ENCODE measurements around the gene C16orf86. TPM values are rescaled to one million over a fixed set of nuclear protein-coding genes. Genes with fewer than 3 reads are reported as not detected.

C16orf86 gene
- total RNA-seq, 1 experiment from 2014 or later = 0.79 TPM

GRCh38 chr16:67637625-67638024 lies 29.0 kb upstream of the C16orf86 start:
- Histone ChIP-seq H3K9me3 (ENCODE audit: control insufficient read depth in 1 of 2, insufficient read depth in 1 of 2, low read depth in 1 of 2, low read length in 2 of 2) (no peaks in the 10 kb centered on the region), H2AFZ (ENCODE audit: low read depth, low read length, poor library complexity, severe bottlenecking) (no peak overlapping the region), H3K4me3 (replicated peaks in 1 of 2; ENCODE audit: low read depth in 1 of 2, low read length in 2 of 2) (no peak overlapping the region), H3K9me2 (ENCODE audit: insufficient read depth) (no peaks in the 10 kb centered on the region), H4K20me1 (ENCODE audit: insufficient read depth) (peaks cover 4% of the 10 kb centered on the region; the same call in 1 of the 2 replicates), H3K9ac (ENCODE audit: low read length) (no peak overlapping the region), H3K27me3 (ENCODE audit: insufficient read depth, low read length) (no peaks in the 10 kb centered on the region), H3K4me1 (ENCODE audit: control insufficient read depth in 1 of 2, insufficient read depth in 2 of 2, low read length in 2 of 2) (no peaks in the 10 kb centered on the region), H3K27ac (ENCODE audit: low read depth, low read length) (no peak overlapping the region), H3K79me2 (ENCODE audit: insufficient read depth, low read length) (peaks cover 6% of the 10 kb centered on the region; the same call in 1 of the 2 replicates), H3K4me2 (ENCODE audit: low read length) (no peak overlapping the region), H3K36me3 (ENCODE audit: control insufficient read depth in 1 of 2, insufficient read depth in 2 of 2, low read length in 2 of 2) (peaks cover 20 to 30% of the 10 kb centered on the region in 2 experiments; a peak in 3 of 4 replicates)
- no peak for TF ChIP-seq EZH2 (IDR thresholded peaks at IDR 0.05)
- no peak for TF ChIP-seq CEBPB (IDR thresholded peaks at IDR 0.05; ENCODE audit: low read depth)
- no peak for TF ChIP-seq POLR2AphosphoS5 (IDR thresholded peaks at IDR 0.05; ENCODE audit: low read depth, low read length)
- no peak for TF ChIP-seq RAD21 (IDR thresholded peaks at IDR 0.05; ENCODE audit: low read depth)
- no peak for TF ChIP-seq ZNF274 (IDR thresholded peaks at IDR 0.05; ENCODE audit: low read depth, low read length)
- TF ChIP-seq ZBTB33 (IDR thresholded peaks at IDR 0.05; ENCODE audit: extremely low read depth, insufficient replicate concordance, low read length) = no peak
- TF ChIP-seq SP1 (IDR thresholded peaks at IDR 0.05; ENCODE audit: low read depth) = no peak
- TF ChIP-seq MAX (IDR thresholded peaks at IDR 0.05) = no peak
- TF ChIP-seq SIN3A (IDR thresholded peaks at IDR 0.05; ENCODE audit: low read depth) = no peak
- no peak for TF ChIP-seq CBX3 (IDR thresholded peaks at IDR 0.05; ENCODE audit: low read depth)
- TF ChIP-seq POLR2A (IDR thresholded peaks at IDR 0.05; ENCODE audit: borderline replicate concordance, extremely low read depth, insufficient read depth, insufficient read length) = no peak
- TF ChIP-seq CTCF (IDR thresholded peaks at IDR 0.05 in 2 of 3, conservative IDR thresholded peaks at IDR 0.05 in 1 of 3; ENCODE audit: borderline replicate concordance in 1 of 3, insufficient read depth in 1 of 3, low read depth in 2 of 3, low read length in 2 of 3) = no peak
- no peak for TF ChIP-seq FOSL1 (IDR thresholded peaks at IDR 0.05; ENCODE audit: low read depth)
- TF ChIP-seq ATF3 (IDR thresholded peaks at IDR 0.05) = no peak
- TF ChIP-seq ZFX (IDR thresholded peaks at IDR 0.05) = no peak
- TF ChIP-seq TCF7L2 (IDR thresholded peaks at IDR 0.05; ENCODE audit: borderline replicate concordance, extremely low read depth, insufficient read depth, insufficient read length) = no peak
- no peak for TF ChIP-seq YY1 (IDR thresholded peaks at IDR 0.05; ENCODE audit: extremely low read depth, insufficient replicate concordance, low read depth, low read length)
- no peak for TF ChIP-seq JUND (IDR thresholded peaks at IDR 0.05)
- TF ChIP-seq ELF1 (IDR thresholded peaks at IDR 0.05; ENCODE audit: borderline replicate concordance, low read depth) = no peak
- ATAC-seq (no peak), DNase-seq (ENCODE audit: low read depth, low spot score) (no peak)
- BruUV-seq (replicated peaks) = no TSS peak
- intact Hi-C loops (cut with micrococcal nuclease) = no loop called here
- RAD21 ChIA-PET (ENCODE audit: low non-redundant PET in 1 of 2, low total read pairs in 2 of 2, uncharacterized antibody in 2 of 2, unreplicated experiment in 2 of 2) = no interaction called here
- CTCF ChIA-PET = no interaction called here
- POLR2A ChIA-PET = no interaction called here

Measured in HCT116 (cell line).